Erythroblast (primary cell): ENCODE results near the gene EPHB1.
"Not testable (repeated sequence)": the region's sequence is repeated elsewhere in the genome, so short reads cannot be mapped to it uniquely, and the experiment has no call there.

ENCODE experiments used
- DNase-seq, 2 experiments: peaks; one replicate each; lab custom pipeline; 2025; lab: John Stamatoyannopoulos, UW
- GATA1 ChIP-seq: IDR thresholded peaks from 2 replicates; pipeline ENCODE4 v1.6.1; 2011; ENCODE audit warnings: low read depth, mild to moderate bottlenecking, control low read depth, low read length, moderate library complexity
- POLR2A ChIP-seq: IDR thresholded peaks from 2 replicates; pipeline ENCODE4 v1.6.1; 2011; ENCODE audit warnings: mild to moderate bottlenecking, low read length

The EPHB1 gene

GRCh38 chr3:135013206-135013605 is 218.1 kb downstream of the EPHB1 start:
- no peak for DNase-seq
- no peak for TF ChIP-seq GATA1
- TF ChIP-seq POLR2A = no peak

DNA sequence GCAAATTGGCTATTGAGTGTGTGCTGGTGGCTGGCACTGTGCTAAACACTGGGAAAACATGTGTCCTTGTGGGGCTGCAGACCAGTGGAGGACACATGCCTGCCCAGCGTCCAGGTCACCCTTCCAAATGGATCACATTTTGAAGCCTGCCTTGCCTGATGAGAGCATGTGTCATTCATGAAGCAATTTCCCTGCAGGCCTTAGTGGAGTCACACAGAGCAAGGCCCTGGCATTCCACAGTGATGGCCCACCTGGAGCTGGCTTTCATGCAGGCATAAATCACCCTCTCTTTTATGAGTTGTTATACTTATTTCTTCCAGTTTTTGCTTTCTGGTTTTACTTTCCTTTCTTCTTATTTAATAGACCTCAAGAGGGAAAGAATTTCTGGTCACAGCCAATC is 219.5 kb downstream of the EPHB1 start:
- DNase-seq = no peak
- TF ChIP-seq GATA1 (no peak), POLR2A (no peak)

- TF ChIP-seq POLR2A (no peak), GATA1 (no peak)
- DNase-seq = no peak
These were observed 222.2 kb downstream of the EPHB1 start for GRCh38 chr3:135017003-135017893.

- DNase-seq = no peak
- TF ChIP-seq GATA1 (no peak), POLR2A (no peak)
These were observed 223.3 kb downstream of the EPHB1 start for GRCh38 chr3:135018149-135018923.

DNA sequence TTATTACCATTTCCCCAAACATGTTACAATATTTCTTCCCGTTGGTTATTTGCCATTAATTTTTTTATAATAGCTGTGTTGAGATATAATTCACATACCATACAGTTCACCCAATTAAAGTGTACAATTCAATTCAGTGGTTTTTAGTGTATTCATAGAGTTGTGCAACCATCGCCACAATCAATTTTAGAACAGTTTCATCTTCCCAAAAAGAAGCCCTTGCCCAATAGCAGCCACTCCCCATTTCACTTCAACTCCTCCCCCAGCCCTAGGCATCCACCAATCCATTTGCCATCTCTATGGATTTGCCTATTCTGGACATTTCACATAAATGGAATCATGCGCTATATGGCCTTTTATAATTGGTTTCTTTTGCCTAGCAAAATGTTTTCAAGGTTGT is 225.1 kb downstream of the EPHB1 start:
- DNase-seq = no peak
- TF ChIP-seq POLR2A = no peak
- no peak for TF ChIP-seq GATA1

GRCh38 chr3:135023996-135024658 is 229.1 kb downstream of the EPHB1 start:
- TF ChIP-seq GATA1 (no peak), POLR2A (no peak)
- DNase-seq = no peak

DNA sequence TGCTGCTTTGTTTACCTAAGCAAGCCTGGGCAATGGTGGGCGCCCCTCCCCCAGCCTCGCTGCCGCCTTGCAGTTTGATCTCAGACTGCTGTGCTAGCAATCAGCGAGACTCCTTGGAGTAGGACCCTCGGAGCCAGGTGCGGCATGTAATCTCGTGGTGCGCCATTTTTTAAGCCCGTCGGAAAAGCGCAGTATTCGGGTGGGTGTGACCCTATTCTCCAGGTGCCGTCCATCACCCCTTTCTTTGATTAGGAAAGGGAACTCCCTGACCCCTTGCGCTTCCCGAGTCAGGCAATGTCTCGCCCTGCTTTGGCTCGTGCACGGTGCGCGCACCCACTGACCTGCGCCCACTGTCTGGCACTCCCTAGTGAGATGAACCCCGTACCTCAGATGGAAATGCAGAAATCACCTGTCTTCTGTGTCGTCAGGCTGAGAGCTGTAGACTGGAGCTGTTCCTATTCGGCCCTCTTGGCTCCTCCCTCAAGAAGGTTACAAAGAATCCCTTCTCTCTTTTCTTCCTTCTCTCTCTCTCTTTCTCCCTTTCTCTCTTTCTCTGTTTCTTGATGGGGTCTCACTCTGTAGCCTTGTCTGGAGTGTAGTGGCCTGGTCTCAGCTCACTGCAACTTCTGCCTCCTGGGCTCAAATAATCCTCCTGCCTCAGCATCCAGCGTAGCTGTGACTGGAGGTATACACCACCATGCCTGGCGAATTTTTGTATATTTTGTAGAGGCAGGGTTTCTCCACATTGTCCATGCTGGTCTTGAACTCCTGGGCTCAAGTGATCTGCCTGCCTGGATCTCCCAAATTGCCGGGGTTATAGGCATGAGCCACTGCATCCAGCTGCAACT is 235.9 kb downstream of the EPHB1 start:
- not testable (repeated sequence) for DNase-seq

DNA sequence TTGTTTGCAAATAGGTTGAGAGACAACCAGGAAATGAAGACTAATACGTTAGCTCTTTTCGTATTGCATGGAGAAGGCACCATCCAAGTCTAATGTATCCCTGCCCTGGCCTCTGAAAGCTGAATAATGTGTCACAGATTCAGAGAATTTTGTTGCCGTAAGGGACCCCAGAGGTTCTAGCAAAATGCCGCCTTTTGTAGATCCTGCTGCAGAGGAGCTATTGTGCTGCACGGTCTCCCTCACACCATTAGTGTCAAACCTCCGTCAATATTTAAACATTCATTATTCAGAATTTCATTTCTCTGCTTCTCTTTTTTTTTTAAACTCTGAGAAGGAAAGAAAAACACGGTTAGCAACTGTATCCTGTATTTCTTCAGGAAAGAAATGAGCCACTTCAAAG is 238.7 kb downstream of the EPHB1 start:
- no peak for DNase-seq
- TF ChIP-seq GATA1 (no peak), POLR2A (no peak)

DNA sequence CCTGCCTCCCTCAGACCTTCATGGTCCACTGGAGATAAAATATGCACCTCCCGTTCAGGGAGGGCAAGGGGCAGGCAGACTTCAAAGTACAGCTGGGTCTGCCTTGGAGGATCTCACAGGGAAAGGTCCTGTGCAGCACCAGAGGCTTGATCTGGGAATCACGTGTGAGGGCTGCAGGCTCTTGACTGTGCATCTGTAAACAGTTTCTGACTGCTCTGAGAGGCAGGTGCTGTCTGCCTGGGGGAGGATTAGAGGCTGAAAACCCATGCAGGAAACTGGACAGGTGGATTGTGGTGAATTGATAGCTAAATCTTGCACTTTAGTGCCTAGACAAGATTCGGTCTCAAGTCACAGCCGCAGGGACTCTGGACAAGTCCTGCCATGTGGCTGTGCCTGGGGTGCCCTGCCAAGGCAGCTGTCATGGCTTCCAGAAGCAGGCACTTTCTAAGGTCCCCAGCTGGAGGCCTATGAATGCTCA is 239.3 kb downstream of the EPHB1 start:
- DNase-seq = no peak
- TF ChIP-seq GATA1 = no peak
- no peak for TF ChIP-seq POLR2A

DNA sequence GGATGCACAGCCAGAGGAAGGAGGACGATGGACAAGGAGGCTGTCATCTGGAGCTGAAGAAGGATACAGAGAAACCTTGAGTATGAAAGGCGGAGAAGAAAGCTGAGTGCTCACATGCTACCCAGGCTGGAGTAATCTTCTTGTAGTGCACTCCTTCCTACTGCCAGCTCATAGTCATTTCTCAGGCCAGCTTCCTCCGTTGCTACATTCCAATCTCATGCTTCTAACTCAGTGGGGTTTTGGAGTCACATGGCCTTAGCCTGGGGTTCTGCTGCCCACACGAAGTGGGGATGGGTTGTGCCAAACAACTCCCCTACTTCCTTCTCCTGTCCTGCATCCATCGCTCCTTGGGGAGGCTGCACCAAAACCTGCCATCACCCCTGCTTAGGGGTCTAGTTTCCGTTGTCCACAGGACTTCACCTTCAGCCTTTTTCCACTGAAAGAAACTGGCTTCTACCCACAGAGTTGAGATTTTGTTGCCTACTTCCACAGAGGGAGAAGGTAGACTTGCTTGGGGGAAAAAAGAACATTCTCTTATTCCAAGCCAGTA is 239.9 kb downstream of the EPHB1 start:
- DNase-seq = no peak

DNA sequence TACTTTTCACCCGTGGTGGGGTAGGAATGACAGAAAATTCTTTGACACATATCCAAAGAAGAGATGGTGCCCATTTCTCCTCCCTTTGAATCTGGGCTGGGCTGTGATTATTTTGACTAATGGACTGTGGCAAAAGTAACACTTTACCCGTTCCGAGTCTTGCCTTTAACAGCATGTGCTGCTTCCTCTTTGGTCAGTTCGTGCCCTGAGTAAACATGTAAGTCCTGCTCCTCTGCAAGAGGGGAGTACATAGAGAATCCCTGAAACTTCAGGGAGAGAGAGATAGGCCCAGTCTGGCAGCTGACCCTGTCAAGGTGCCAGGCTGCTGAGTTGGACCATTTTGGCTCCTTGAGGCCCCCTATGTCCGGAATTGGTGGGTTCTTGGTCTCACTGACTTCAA is 243.1 kb downstream of the EPHB1 start:
- no peak for DNase-seq
- TF ChIP-seq GATA1 = no peak
- no peak for TF ChIP-seq POLR2A

More for the DNA sequence above, 239.9 kb downstream of the EPHB1 start:
- TF ChIP-seq GATA1 = no peak
- TF ChIP-seq POLR2A = no peak

DNA sequence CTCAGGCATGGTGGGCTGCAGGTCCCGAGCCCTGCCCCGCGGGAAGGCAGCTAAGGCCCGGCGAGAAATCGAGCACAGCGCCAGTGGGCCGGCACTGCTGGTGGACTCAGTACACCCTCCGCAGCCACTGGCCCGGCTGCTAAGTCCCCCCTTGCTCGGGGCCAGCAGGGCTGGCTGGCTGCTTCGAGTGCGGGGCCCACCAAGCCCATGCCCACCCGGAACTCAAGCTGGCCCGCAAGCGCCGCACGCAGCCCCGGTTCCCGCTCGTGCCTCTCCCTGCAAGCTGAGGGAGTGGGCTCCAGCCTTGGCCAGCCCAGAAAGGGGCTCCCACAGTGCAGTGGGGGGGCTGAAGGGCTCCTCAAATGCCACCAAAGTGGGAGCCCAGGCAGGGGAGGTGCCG is 244.5 kb downstream of the EPHB1 start:
- not testable (repeated sequence) for DNase-seq
